Osteoblast (primary cell): Measurements from ENCODE around the gene TFPT. TPM values are rescaled to one million over a fixed set of nuclear protein-coding genes. Genes with fewer than 3 reads are reported as not detected.

Experiments used
- DNase-seq: peaks from one replicate; pipeline ENCODE4 v3.0.0; 2011; ENCODE audit warnings: low spot score, mixed read lengths; ENCODE audit not compliant: insufficient read length; ENCODE audit errors: missing footprints
- H2AFZ ChIP-seq: 2 replicates; pipeline ENCODE4 v1.6.0; 2011; ENCODE audit warnings: mild to moderate bottlenecking, low read length
- H3K27ac ChIP-seq: 2 replicates; pipeline ENCODE4 v1.5.1; 2011; ENCODE audit warnings: mild to moderate bottlenecking, low read depth, low read length, moderate library complexity
- H3K27me3 ChIP-seq: 2 replicates; pipeline ENCODE4 v1.6.0; 2012; ENCODE audit warnings: mild to moderate bottlenecking, control low read depth, inconsistent platforms, low read length, moderate library complexity; ENCODE audit not compliant: insufficient read depth
- H3K36me3 ChIP-seq: 2 replicates; pipeline ENCODE4 v1.5.1; 2011; ENCODE audit warnings: mild to moderate bottlenecking, low read length, control low read depth, moderate library complexity; ENCODE audit not compliant: insufficient read depth
- H3K4me1 ChIP-seq: 2 replicates; pipeline ENCODE4 v1.5.1; 2011; ENCODE audit warnings: mild to moderate bottlenecking, low read length, control low read depth, moderate library complexity; ENCODE audit not compliant: insufficient read depth
- H3K4me2 ChIP-seq: 2 replicates; pipeline ENCODE4 v1.6.0; 2011; ENCODE audit warnings: mild to moderate bottlenecking, low read length; ENCODE audit not compliant: insufficient read depth
- H3K4me3 ChIP-seq: fragments of 200-600 bp; sonication (generic); 3 replicates; pipeline ENCODE4 v1.5.1; 2012; ENCODE audit warnings: mild to moderate bottlenecking, low read length, inconsistent platforms; ENCODE audit not compliant: insufficient read depth
- H3K79me2 ChIP-seq: 2 replicates; pipeline ENCODE4 v1.6.0; 2012; ENCODE audit warnings: mild to moderate bottlenecking, low read length, control low read depth, inconsistent platforms; ENCODE audit not compliant: insufficient read depth
- H3K9me3 ChIP-seq: 2 replicates; pipeline ENCODE4 v1.5.1; 2011; ENCODE audit warnings: low read depth, low read length, control low read depth
- H4K20me1 ChIP-seq: 2 replicates; pipeline ENCODE4 v1.6.0; 2012; ENCODE audit warnings: mild to moderate bottlenecking, low read length, control low read depth; ENCODE audit not compliant: insufficient read depth
- total RNA-seq: library from RNA; depleted of rRNA; stranded (reverse); fragments of >200 nt; gene quantifications from 2 replicates; pipeline ENCODE4 v1.2.3, GENCODE V29; 2012
- TF ChIP-seq, protein P1 (sequence below): IDR thresholded peaks from 2 replicates; pipeline ENCODE4 v1.5.1; 2011; ENCODE audit warnings: mild to moderate bottlenecking, low read depth, low read length, moderate library complexity; ENCODE audit errors: extremely low read depth

Gene TFPT
- total RNA-seq, 1 donor, result 17.4 TPM

DNA sequence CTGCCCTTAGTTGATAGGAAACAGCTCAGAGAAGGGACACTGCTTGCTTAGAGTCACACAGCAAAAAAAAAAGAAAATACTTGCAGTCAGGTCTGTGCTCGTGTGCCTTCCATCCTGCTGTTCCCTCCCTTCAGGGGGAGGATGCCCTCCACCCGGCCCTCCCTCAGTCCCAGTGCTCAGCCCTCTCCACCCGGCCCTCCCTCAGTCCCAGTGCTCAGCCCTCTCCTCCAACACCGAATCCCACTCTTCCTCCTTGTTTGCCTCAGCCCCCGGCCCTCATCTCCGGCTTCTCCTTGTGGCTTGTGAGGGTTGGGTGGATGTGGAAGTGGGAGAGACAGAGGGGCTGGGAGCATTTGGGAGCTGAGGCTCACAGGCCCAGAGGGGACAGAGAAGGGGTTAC, 5.8 kb downstream of the TFPT start:
- Histone ChIP-seq H3K36me3 (peaks cover 44% of the 10 kb centered on the region), H4K20me1 (peaks cover 2% of the 10 kb centered on the region), H2AFZ (no peak overlapping the region), H3K27ac (no peak overlapping the region), H3K79me2 (peaks cover 32% of the 10 kb centered on the region), H3K4me1 (peaks cover 4% of the 10 kb centered on the region), H3K4me2 (no peak overlapping the region), H3K4me3 (no peak overlapping the region), H3K27me3 (no peaks in the 10 kb centered on the region), H3K9me3 (no peaks in the 10 kb centered on the region)
- TF ChIP-seq, protein P1, sequence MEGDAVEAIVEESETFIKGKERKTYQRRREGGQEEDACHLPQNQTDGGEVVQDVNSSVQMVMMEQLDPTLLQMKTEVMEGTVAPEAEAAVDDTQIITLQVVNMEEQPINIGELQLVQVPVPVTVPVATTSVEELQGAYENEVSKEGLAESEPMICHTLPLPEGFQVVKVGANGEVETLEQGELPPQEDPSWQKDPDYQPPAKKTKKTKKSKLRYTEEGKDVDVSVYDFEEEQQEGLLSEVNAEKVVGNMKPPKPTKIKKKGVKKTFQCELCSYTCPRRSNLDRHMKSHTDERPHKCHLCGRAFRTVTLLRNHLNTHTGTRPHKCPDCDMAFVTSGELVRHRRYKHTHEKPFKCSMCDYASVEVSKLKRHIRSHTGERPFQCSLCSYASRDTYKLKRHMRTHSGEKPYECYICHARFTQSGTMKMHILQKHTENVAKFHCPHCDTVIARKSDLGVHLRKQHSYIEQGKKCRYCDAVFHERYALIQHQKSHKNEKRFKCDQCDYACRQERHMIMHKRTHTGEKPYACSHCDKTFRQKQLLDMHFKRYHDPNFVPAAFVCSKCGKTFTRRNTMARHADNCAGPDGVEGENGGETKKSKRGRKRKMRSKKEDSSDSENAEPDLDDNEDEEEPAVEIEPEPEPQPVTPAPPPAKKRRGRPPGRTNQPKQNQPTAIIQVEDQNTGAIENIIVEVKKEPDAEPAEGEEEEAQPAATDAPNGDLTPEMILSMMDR, result no peak
- no peak for DNase-seq

DNA sequence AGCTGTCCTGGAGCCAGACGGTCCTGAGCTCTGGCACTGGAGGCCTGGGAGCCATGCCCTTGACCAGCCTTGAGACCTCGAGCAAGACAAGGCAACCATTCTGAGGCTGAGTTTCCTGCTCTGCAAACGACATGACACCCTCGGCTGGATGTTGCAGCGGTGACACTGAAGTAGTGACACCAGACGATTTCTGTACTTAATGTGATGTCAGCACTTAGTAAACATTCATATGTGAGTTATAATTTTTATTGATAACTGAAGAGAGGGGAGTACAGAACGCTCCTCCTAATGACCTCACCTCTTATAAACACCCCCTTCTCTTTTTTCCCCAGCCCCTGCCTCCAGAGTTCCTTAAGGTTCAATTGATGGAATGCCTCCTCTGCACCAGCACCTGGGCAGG, 7.0 kb downstream of the TFPT start:
- TF ChIP-seq, protein P1, result no peak

DNA sequence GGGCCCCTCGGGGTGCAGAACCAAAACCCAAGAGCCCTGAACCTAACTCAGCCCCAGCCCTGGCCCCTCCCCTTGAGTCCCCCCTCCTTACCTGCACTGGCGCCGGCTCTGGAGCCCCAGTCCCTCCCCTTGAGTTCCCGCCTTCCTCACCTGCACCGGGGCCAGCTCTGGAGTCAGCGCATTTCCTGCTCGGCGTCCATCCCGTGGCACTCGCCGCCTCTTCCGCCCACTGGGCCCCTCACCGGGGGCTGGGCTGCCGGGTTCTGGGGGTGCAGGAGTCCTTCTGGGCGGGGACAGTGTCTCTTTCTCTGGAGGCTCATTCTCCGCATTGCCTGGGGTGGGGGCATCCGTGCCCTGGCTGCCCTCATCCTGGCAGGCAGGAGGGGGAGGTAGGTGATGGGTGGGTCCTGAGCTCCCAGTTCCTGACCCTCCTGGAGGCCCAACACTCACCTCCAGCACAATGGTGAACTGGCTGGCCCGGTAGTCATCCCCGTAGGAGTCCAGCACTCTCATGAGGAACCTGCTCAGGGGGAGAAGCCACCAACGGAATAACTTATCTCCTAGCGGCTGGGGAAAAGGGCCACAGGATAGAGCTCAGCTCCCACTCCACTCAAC, 7.5 kb downstream of the TFPT start:
- Histone ChIP-seq H3K79me2 (peaks cover 28% of the 10 kb centered on the region), H2AFZ (no peak overlapping the region), H3K4me3 (no peak overlapping the region), H3K36me3 (peaks cover 44% of the 10 kb centered on the region), H3K27ac (no peak overlapping the region), H4K20me1 (peaks cover 2% of the 10 kb centered on the region), H3K9me3 (no peaks in the 10 kb centered on the region), H3K27me3 (no peaks in the 10 kb centered on the region), H3K4me2 (no peak overlapping the region), H3K4me1 (peaks cover 5% of the 10 kb centered on the region)
- TF ChIP-seq, protein P1, result no peak
- peak; percentile 18 for DNase-seq

More for the DNA sequence above, 7.0 kb downstream of the TFPT start:
- Histone ChIP-seq H3K4me3 (no peak overlapping the region), H3K9me3 (no peaks in the 10 kb centered on the region), H3K27ac (no peak overlapping the region), H3K36me3 (peaks cover 44% of the 10 kb centered on the region), H2AFZ (no peak overlapping the region), H3K4me1 (peaks cover 1% of the 10 kb centered on the region), H3K4me2 (no peak overlapping the region), H3K27me3 (no peaks in the 10 kb centered on the region), H3K79me2 (peaks cover 28% of the 10 kb centered on the region), H4K20me1 (peaks cover 2% of the 10 kb centered on the region)
- DNase-seq, result peak; percentile 11

DNA sequence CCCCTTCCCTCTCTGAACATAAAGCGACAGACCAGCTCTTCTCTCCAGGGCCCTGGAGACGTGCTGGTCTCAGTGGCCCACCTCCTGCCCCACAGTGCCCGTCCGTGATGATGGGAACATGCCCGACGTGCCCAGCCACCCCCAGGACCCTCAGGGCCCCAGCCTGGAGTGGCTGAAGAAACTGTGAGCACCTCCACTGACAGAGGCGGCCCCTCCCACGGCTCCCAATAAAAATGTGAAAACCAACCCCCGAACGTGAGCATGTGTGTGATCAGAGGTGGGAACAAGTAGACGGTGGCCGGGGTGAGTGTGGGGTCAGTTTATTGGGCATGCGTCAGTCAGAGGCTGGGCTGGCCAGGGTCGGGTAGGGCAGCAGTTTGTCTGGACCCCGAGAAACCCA, 8.7 kb downstream of the TFPT start:
- peaks cover 44% of the 10 kb centered on the region for H3K36me3 ChIP-seq

More for the DNA sequence above, 8.7 kb downstream of the TFPT start:
- peaks cover 2% of the 10 kb centered on the region for H4K20me1 ChIP-seq
- H3K4me1 ChIP-seq, result peaks cover 9% of the 10 kb centered on the region
- no peak overlapping the region for H2AFZ ChIP-seq
- H3K79me2 ChIP-seq, result peaks cover 32% of the 10 kb centered on the region
- H3K9me3 ChIP-seq, result no peaks in the 10 kb centered on the region
- H3K4me3 ChIP-seq, result no peak overlapping the region
- no peak overlapping the region for H3K4me2 ChIP-seq
- TF ChIP-seq, protein P1, result no peak
- DNase-seq, result peak; percentile 21
- no peaks in the 10 kb centered on the region for H3K27me3 ChIP-seq
- H3K27ac ChIP-seq, result no peak overlapping the region
